AG09309 (cell line): Measurements from ENCODE around the gene EFTUD2.
"Not testable (repeated sequence)": the region's sequence is repeated elsewhere in the genome, so short reads cannot be mapped to it uniquely, and the experiment has no call there.

Source experiments
- DNase-seq: peaks from one replicate; pipeline ENCODE4 v3.0.0-alpha.2; 2010; ENCODE audit warnings: low read depth
- H3K4me3 ChIP-seq: 2 replicates; pipeline ENCODE4 v1.5.1; 2011; ENCODE audit warnings: mild to moderate bottlenecking, low read depth, low read length, moderate library complexity; ENCODE audit not compliant: control insufficient read depth
- TF ChIP-seq, protein P1 (sequence below): IDR thresholded peaks from 2 replicates; pipeline ENCODE4 v1.5.1; 2011; ENCODE audit warnings: mild to moderate bottlenecking, low read depth, low read length, inconsistent platforms; ENCODE audit not compliant: insufficient read depth, control insufficient read depth; ENCODE audit errors: missing control alignments

Gene EFTUD2

DNA sequence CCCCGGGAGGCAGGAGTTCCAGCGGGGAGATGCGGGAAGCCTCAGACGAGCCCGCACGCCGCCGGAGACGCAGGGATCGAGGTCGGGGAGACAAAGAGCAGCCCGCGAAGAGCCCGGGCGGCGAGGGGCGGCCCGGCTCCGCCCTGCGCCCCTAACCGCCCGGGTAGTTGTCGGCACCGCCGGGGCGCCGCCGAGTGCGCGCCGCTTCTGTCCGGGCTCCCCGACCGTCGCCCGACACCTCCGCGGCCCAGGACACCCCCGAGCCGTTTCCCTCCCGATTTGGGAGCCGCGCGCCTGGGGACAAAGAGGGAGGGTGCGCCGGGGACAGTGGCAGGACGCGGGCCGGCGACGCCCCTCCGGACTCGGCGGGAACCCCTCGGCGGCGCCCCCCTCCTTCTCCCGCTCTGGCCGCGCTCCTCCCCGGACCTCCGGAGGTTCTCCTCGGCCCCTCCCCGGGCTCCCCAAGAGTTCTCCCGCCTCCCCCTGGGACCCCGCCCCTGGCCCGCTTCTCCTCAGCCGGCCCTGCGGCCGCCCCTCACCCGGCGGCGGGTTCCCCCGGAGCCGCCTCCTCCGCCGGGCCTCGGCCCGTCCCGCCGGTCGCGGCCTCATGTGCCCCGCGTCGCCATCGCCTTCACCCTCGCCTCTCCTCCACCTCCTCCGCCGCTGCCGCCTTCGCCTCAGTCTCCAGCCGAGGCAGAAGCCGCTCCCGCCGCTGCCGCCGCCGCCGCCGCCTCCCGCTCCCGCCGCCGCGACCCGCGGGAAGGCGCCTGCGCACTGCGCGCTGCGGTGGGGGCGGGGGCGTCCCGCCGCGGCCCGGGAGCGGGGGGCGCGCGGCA lies 69.5 kb downstream of the EFTUD2 start, which contains the start of gene GJC1:
Gene GJC1, minus strand, starts transcription at position 765 of the 836 bp plus-strand sequence. CDS start 24,470 bp downstream, outside the sequence.
- H3K4me3 ChIP-seq = peak within 1 kb of the TSS; percentile 62
- no peak for DNase-seq
- TF ChIP-seq, protein P1, sequence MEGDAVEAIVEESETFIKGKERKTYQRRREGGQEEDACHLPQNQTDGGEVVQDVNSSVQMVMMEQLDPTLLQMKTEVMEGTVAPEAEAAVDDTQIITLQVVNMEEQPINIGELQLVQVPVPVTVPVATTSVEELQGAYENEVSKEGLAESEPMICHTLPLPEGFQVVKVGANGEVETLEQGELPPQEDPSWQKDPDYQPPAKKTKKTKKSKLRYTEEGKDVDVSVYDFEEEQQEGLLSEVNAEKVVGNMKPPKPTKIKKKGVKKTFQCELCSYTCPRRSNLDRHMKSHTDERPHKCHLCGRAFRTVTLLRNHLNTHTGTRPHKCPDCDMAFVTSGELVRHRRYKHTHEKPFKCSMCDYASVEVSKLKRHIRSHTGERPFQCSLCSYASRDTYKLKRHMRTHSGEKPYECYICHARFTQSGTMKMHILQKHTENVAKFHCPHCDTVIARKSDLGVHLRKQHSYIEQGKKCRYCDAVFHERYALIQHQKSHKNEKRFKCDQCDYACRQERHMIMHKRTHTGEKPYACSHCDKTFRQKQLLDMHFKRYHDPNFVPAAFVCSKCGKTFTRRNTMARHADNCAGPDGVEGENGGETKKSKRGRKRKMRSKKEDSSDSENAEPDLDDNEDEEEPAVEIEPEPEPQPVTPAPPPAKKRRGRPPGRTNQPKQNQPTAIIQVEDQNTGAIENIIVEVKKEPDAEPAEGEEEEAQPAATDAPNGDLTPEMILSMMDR = no peak

DNA sequence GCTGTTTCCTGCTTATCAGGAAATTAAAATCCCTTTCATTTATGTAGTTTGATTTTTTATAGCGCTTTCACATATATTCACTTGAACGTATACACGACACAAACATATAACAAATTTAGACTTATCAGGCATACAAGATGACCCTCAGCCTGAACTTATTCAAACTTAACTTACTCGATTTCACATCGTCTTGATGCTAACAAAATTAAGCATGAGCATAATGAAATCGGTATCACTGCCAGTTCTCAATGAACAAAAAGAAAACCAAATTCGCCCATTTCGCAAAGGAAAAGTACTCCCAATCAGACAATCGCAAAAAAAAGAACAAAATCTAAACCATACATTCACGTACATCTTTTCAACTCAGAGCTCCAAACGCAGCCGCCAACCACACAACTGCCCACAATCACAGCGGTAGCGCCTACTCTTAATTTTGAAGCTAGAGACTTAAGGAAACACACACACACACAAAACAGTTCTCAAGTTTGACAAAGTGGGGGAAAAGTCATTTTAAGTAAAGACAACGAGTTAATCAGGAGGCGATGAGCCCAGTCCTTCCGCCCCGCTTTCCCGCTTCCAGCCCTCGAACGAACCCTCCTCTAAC lies 70.2 kb downstream of the EFTUD2 start:
- TF ChIP-seq, protein P1 = no peak
- no peak for DNase-seq
- peak overlapping the region; percentile 62 for H3K4me3 ChIP-seq

DNA sequence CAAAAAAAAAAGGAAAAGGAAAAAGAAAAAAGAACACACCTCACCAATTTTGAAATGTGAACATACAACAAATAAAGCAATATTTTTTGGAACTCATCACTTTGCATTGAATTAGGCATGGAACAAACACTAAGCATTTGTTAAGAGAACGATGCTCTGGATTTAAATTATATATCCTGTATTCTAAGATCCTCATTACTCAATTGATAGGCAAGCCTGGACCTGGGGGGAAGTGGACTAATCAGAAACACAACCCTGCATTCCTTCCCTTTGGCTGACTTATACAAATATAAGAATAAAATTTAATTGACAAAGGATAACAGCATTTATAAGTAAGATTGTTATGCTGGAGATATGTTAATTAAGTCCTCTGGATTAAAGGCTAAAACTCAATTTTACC lies 71.4 kb downstream of the EFTUD2 start:
- no peak for DNase-seq
- TF ChIP-seq, protein P1 = no peak
- peak overlapping the region; percentile 62 for H3K4me3 ChIP-seq

DNA sequence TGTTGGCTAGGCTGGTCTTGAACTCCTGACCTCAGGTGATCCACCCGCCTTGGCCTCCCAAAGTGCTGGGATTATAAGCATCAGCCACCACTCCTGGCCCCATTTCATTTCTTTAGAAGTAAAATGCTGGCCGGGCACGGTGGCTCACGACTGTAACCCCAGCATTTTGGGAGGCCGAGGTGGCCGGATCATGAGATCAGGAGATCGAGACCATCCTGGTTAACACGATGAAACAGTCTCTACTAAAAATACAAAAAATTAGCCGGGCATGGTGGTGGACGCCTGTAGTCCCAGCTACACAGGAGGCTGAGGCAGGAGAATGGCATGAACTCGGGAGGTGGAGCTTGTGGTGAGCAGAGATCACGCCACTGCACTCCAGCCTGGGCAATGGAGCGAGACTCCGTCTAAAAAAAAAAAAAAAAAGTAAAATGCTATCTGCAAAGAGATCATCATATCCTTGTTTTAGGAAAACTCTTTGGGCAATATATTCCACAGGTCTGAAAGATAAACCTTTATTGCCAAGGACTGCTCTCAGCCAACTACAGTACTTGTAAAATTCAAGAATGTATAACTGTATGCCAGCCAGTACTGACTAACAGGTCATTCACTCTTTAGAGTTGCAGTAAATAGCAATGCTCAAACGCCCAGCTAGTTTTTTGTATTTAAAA lies 73.0 kb downstream of the EFTUD2 start:
- no peak overlapping the region for H3K4me3 ChIP-seq
- TF ChIP-seq, protein P1 = no peak
- peak; percentile 42 for DNase-seq

DNA sequence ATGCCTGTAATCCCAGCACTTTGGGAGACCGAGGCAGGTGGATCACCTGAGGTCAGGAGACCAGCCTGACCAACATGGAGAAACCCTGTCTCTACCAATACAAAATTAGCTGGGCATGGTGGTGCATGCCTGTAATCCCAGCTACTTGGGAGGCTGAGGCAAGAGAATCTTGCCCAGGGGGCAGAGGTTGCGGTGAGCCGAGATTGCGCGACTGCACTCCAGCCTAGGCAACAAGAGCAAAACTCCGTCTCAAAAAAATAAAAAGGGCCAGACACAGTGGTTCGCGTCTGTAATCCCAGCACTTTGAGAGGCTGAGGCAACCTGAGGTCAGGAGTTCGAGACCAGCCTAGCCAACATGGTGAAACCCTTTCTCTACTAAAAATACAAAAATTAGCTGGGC lies 74.0 kb downstream of the EFTUD2 start:
- not testable (repeated sequence) for H3K4me3 ChIP-seq, DNase-seq

DNA sequence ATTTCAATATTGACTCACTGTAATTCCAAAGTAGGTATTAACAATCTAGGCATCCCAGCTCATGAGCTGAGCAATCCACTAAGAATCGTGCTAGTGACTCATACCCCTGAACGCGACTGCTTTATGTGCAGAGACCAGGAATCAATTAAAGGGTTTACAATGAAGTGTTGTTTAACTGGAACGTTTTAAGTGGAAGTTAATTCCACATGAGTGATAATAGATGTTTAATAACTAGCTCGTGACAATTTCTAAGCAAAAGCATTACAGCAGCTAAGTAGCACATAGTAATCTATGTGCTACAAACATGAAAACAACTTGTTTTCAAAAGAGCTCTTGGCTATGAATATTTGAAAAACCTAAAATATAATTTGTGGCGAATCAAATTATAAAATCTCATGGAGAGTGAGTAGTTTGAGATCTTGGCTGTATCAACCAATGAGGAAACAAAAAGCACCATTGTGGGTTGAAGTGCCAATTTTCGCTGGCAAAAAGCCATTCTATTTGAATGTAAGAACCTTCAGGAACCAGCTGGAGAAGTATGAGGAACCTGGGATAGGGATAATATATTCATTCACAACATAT lies 78.5 kb downstream of the EFTUD2 start:
- H3K4me3 ChIP-seq = no peak overlapping the region
- DNase-seq = peak; percentile 62
- TF ChIP-seq, protein P1 = no peak

DNA sequence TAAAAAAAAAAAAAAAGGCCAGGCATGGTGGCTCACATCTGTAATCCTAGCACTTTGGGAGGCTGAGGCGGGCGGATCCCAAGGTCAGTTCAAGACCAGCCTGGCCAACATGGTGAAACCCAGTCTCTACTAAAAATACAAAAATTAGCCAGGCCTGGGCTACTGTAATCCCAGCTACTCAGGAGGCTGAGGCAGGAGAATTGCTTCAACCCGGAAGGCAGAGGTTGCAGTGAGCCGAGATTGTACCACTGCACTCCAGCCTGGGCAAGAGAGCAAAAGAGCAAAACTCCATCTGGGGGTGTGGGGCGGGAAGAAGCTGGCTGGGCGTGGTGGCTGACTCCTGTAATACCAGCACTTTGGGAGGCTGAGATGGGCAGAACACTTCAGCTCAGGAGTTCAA lies 80.7 kb downstream of the EFTUD2 start:
- DNase-seq, H3K4me3 ChIP-seq: not testable (repeated sequence)
